ENCODE data around the gene MCF2L. TPM values are rescaled to one million over a fixed set of nuclear protein-coding genes. Genes with fewer than 3 reads are reported as not detected.

The MCF2L gene
- total RNA-seq, 1 experiment from 2014 or later, result 5.9 TPM

DNA sequence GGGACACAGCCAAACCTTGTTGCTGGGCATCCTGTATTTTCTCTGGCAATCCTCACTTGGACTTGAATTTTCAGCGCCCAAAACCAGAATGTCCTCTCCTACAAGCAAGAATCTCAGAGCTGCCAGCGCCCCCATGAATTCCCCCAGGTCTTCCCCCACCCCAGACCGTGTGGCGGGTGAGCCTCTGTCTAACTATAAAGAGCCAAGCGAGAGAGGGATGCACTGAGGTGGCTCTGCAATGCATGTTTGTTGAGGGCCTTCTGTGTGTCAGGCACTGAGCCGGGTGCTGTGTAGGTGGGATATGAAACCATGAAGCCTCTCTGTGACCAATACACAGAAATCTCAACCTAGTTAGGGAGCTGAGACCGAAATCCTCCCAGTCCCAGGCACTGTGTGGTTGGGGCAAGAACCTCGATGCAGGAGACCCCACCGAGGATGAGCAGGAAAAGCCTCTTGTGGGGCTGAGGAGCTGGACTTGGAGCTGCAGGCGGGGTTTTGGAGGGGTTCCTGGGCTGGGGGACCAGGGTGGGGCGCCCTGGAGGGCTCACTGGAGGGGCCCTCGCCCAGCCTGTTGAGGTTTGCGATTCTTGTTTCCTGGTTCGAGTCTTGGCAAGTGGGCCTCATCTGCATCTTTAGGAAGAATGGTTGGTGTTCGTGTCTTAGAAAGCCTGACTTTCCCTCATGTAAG is 177.0 kb downstream of the MCF2L start:
- no peak overlapping the region for H3K4me2 ChIP-seq (ENCODE audit: low read length)
- H3K9me3 ChIP-seq (ENCODE audit: low read length), result no peaks in the 10 kb centered on the region
- no peak overlapping the region for H3K27ac ChIP-seq (ENCODE audit: low read length)
- no peaks in the 10 kb centered on the region for H3F3A ChIP-seq (ENCODE audit: low read length, unreplicated experiment)
- intact Hi-C loops (cut with micrococcal nuclease), result no loop called here
- ChIA-PET CTCF (no interaction called here), POLR2A (ENCODE audit: unreplicated experiment) (no interaction called here)
- BruUV-seq (replicated peaks), result no TSS peak
- TF ChIP-seq, protein P1, sequence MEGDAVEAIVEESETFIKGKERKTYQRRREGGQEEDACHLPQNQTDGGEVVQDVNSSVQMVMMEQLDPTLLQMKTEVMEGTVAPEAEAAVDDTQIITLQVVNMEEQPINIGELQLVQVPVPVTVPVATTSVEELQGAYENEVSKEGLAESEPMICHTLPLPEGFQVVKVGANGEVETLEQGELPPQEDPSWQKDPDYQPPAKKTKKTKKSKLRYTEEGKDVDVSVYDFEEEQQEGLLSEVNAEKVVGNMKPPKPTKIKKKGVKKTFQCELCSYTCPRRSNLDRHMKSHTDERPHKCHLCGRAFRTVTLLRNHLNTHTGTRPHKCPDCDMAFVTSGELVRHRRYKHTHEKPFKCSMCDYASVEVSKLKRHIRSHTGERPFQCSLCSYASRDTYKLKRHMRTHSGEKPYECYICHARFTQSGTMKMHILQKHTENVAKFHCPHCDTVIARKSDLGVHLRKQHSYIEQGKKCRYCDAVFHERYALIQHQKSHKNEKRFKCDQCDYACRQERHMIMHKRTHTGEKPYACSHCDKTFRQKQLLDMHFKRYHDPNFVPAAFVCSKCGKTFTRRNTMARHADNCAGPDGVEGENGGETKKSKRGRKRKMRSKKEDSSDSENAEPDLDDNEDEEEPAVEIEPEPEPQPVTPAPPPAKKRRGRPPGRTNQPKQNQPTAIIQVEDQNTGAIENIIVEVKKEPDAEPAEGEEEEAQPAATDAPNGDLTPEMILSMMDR (conservative IDR thresholded peaks at IDR 0.05; ENCODE audit: low read depth, low read length), result no peak
- TF ChIP-seq EZH2phosphoT487 (IDR thresholded peaks at IDR 0.05; ENCODE audit: borderline replicate concordance, low read length) (no peak), EZH2 (IDR thresholded peaks at IDR 0.05; ENCODE audit: low read length, unreplicated experiment) (no peak)
- H3K9ac ChIP-seq (ENCODE audit: low read length), result no peak overlapping the region
- no peaks in the 10 kb centered on the region for H4K20me1 ChIP-seq (ENCODE audit: low read length)
- H3K9me2 ChIP-seq (replicated peaks; ENCODE audit: low read length), result no peaks in the 10 kb centered on the region
- no peaks in the 10 kb centered on the region for H3K4me1 ChIP-seq (ENCODE audit: insufficient read depth, low read length)
- H3K27me3 ChIP-seq (ENCODE audit: low read length), result no peaks in the 10 kb centered on the region
- DNase-seq (no peak), ATAC-seq (no peak)
- H3K79me2 ChIP-seq (ENCODE audit: low read length), result no peaks in the 10 kb centered on the region
- no peak overlapping the region for H2AFZ ChIP-seq (ENCODE audit: low read length)
- no peaks in the 10 kb centered on the region for H3K36me3 ChIP-seq (ENCODE audit: low read depth, low read length)
- no peak overlapping the region for H3K4me3 ChIP-seq (ENCODE audit: low read length)

- H3K4me3 ChIP-seq (ENCODE audit: low read length), result no peak overlapping the region
- no peaks in the 10 kb centered on the region for H3F3A ChIP-seq (ENCODE audit: low read length, unreplicated experiment)
- no peaks in the 10 kb centered on the region for H3K9me3 ChIP-seq (ENCODE audit: low read length)
- H3K27me3 ChIP-seq (ENCODE audit: low read length), result no peaks in the 10 kb centered on the region
- H3K79me2 ChIP-seq (ENCODE audit: low read length), result no peaks in the 10 kb centered on the region
- no peaks in the 10 kb centered on the region for H4K20me1 ChIP-seq (ENCODE audit: low read length)
- H3K9me2 ChIP-seq (replicated peaks; ENCODE audit: low read length), result no peaks in the 10 kb centered on the region
- no TSS peak for BruUV-seq (replicated peaks)
- H3K27ac ChIP-seq (ENCODE audit: low read length), result no peak overlapping the region
- DNase-seq (no peak), ATAC-seq (no peak)
- H2AFZ ChIP-seq (ENCODE audit: low read length), result no peak overlapping the region
- POLR2A ChIA-PET (ENCODE audit: unreplicated experiment), result no interaction called here
- intact Hi-C loops (cut with micrococcal nuclease), result no loop called here
- H3K9ac ChIP-seq (ENCODE audit: low read length), result no peak overlapping the region
- CTCF ChIA-PET, result no interaction called here
- no peaks in the 10 kb centered on the region for H3K4me1 ChIP-seq (ENCODE audit: insufficient read depth, low read length)
- no peaks in the 10 kb centered on the region for H3K36me3 ChIP-seq (ENCODE audit: low read depth, low read length)
- no peak overlapping the region for H3K4me2 ChIP-seq (ENCODE audit: low read length)
- TF ChIP-seq EZH2phosphoT487 (IDR thresholded peaks at IDR 0.05; ENCODE audit: borderline replicate concordance, low read length) (no peak), EZH2 (IDR thresholded peaks at IDR 0.05; ENCODE audit: low read length, unreplicated experiment) (no peak)
- TF ChIP-seq, protein P1 (conservative IDR thresholded peaks at IDR 0.05; ENCODE audit: low read depth, low read length), result no peak
Measured at GRCh38 chr13:113146750-113147149, 177.7 kb downstream of the MCF2L start.

DNA sequence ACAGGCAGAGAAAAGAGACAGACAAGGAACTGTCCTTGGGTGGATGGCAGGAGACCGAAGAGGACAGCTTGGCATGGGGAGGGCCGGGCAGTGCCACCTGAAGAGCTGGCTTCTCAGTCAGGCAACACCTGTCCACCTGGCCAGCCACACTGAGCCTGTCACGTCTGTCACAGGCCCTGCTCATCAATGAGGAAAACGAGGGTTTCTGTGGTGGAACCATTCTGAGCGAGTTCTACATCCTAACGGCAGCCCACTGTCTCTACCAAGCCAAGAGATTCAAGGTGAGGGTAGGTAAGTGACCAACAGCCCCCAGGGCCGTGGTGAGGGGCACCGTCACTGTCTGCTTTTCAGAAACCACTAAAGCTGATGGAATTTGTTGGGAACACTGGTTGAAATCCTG is 178.2 kb downstream of the MCF2L start:
- Histone ChIP-seq H3K4me1 (ENCODE audit: insufficient read depth, low read length) (no peaks in the 10 kb centered on the region), H3K36me3 (ENCODE audit: low read depth, low read length) (no peaks in the 10 kb centered on the region), H3K4me2 (ENCODE audit: low read length) (no peak overlapping the region), H3K9me2 (replicated peaks; ENCODE audit: low read length) (no peaks in the 10 kb centered on the region), H2AFZ (ENCODE audit: low read length) (no peak overlapping the region), H4K20me1 (ENCODE audit: low read length) (no peaks in the 10 kb centered on the region), H3K27me3 (ENCODE audit: low read length) (no peaks in the 10 kb centered on the region), H3F3A (ENCODE audit: low read length, unreplicated experiment) (no peaks in the 10 kb centered on the region), H3K79me2 (ENCODE audit: low read length) (no peaks in the 10 kb centered on the region), H3K9ac (ENCODE audit: low read length) (no peak overlapping the region), H3K4me3 (ENCODE audit: low read length) (no peak overlapping the region), H3K27ac (ENCODE audit: low read length) (no peak overlapping the region), H3K9me3 (ENCODE audit: low read length) (no peaks in the 10 kb centered on the region)
- BruUV-seq (replicated peaks), result no TSS peak
- intact Hi-C loops (cut with micrococcal nuclease), result no loop called here
- CTCF ChIA-PET, result no interaction called here
- POLR2A ChIA-PET (ENCODE audit: unreplicated experiment), result no interaction called here
- DNase-seq, result no peak
- no peak for ATAC-seq
- TF ChIP-seq EZH2 (IDR thresholded peaks at IDR 0.05; ENCODE audit: low read length, unreplicated experiment), result no peak
- no peak for TF ChIP-seq EZH2phosphoT487 (IDR thresholded peaks at IDR 0.05; ENCODE audit: borderline replicate concordance, low read length)
- TF ChIP-seq, protein P1 (conservative IDR thresholded peaks at IDR 0.05; ENCODE audit: low read depth, low read length), result no peak
